CD8-positive, alpha-beta memory T cell (primary cell): ENCODE measurements around the gene UFSP1. TPM values are rescaled to one million over a fixed set of nuclear protein-coding genes. Genes with fewer than 3 reads are reported as not detected.

ENCODE experiments used
- CTCF ChIA-PET: fragments of 350-600 bp; sonication (Branson Sonifier 250); formaldehyde crosslinking; loops from one replicate; lab custom pipeline; 2021; ENCODE audit warnings: antibody characterized with exemption; lab: Charles Lee
- POLR2A ChIA-PET: fragments of 350-600 bp; sonication (Branson Sonifier 250); formaldehyde crosslinking; loops from one replicate; lab custom pipeline; 2021; ENCODE audit warnings: antibody characterized with exemption; lab: Charles Lee
- DNase-seq, 5 donors: peaks; one replicate each; pipeline versions ENCODE4 v3.0.0 to v3.0.0-alpha.2; 2020 to 2022; ENCODE audit warnings: mixed read lengths in 1 of 5
- H3K27ac ChIP-seq: one replicate; pipeline ENCODE4 v1.7.0; 2013; ENCODE audit warnings: low read depth, mild to moderate bottlenecking, low read length, moderate library complexity
- H3K27me3 ChIP-seq: 2 replicates; pipeline ENCODE4 v1.7.0; 2013; ENCODE audit warnings: low read length, mild to moderate bottlenecking; ENCODE audit not compliant: insufficient read depth, poor library complexity, severe bottlenecking
- H3K36me3 ChIP-seq: 2 replicates; pipeline ENCODE4 v1.7.0; 2013; ENCODE audit warnings: mild to moderate bottlenecking, low read length, moderate library complexity; ENCODE audit not compliant: insufficient read depth
- H3K4me1 ChIP-seq: 2 replicates; pipeline ENCODE4 v1.7.0; 2013; ENCODE audit warnings: mild to moderate bottlenecking, low read length, moderate library complexity; ENCODE audit not compliant: insufficient read depth
- H3K4me3 ChIP-seq: 2 replicates; pipeline ENCODE4 v1.7.0; 2013; ENCODE audit warnings: mild to moderate bottlenecking, low read length
- H3K9me3 ChIP-seq: 2 replicates; pipeline ENCODE4 v1.7.0; 2013; ENCODE audit warnings: mild to moderate bottlenecking, low read length
- H3K27ac Mint-ChIP-seq, 8 donors: one replicate each; pipeline ENCODE4 v1.8.0; 2020 to 2021; ENCODE audit warnings: mixed read lengths in 8 of 8, mild to moderate bottlenecking in 6 of 8, inconsistent platforms in 3 of 8, moderate library complexity in 3 of 8
- H3K27me3 Mint-ChIP-seq, 2 donors: one replicate each; pipeline ENCODE4 v1.8.0; 2020 to 2021; ENCODE audit warnings: mixed read lengths in 2 of 2, mild to moderate bottlenecking in 1 of 2, moderate library complexity in 1 of 2
- H3K36me3 Mint-ChIP-seq, 3 donors: one replicate each; pipeline ENCODE4 v1.8.0; 2020 to 2021; ENCODE audit warnings: mixed read lengths in 3 of 3, inconsistent platforms in 1 of 3, mild to moderate bottlenecking in 1 of 3
- H3K4me1 Mint-ChIP-seq, 3 donors: one replicate each; pipeline ENCODE4 v1.8.0; 2020 to 2021; ENCODE audit warnings: mixed read lengths in 3 of 3, inconsistent platforms in 1 of 3, mild to moderate bottlenecking in 1 of 3
- H3K4me3 Mint-ChIP-seq, 7 donors: one replicate each; pipeline ENCODE4 v1.8.0; 2020 to 2021; ENCODE audit warnings: mixed read lengths in 7 of 7, mild to moderate bottlenecking in 6 of 7, moderate library complexity in 4 of 7, inconsistent platforms in 2 of 7
- H3K9me3 Mint-ChIP-seq, 5 donors: one replicate each; pipeline ENCODE4 v1.8.0; 2020 to 2022; ENCODE audit warnings: mixed read lengths in 5 of 5, mild to moderate bottlenecking in 3 of 5, moderate library complexity in 2 of 5, inconsistent platforms in 1 of 5
- polyA plus RNA-seq: library from polyadenylated mRNA; unstranded; fragments of 300-500 nt; fragmentation: Illumina TruSeq; gene quantifications from one replicate; pipeline ENCODE4 v1.2.3, GENCODE V29; 2021
- total RNA-seq, 2 experiments: library from RNA; stranded (reverse); gene quantifications; one replicate each; pipeline ENCODE4 v1.2.3, GENCODE V29; 2021

The UFSP1 gene
- total and polyA plus RNA-seq, 3 experiments from 2014 or later = 2.1 to 4.0 (median 3.1) TPM

GRCh38 chr7:100894860-100895700 lies 5.6 kb upstream of the UFSP1 start:
- peaks cover 23% of the 10 kb centered on the region for H3K27me3 ChIP-seq
- peak overlapping the region; percentile 45 for H3K4me3 ChIP-seq
- peak; percentile 29 to 70 (median 58) for DNase-seq
- Mint-ChIP-seq H3K27me3 (peaks cover 39 to 50% of the 10 kb centered on the region in 2 donors), H3K27ac (no peak overlapping the region), H3K9me3 (no peaks in the 10 kb centered on the region), H3K4me1 (peaks cover 15 to 28% (median 24%) of the 10 kb centered on the region in 3 donors), H3K36me3 (no peaks in the 10 kb centered on the region), H3K4me3 (peak overlapping the region in 5 of 7 donors; percentile 15 to 68 (median 24))
- ChIA-PET POLR2A (interaction anchor here (1.4 kb wide), 1 partner anchor 20 kb away, joined by 6 read pairs; the partner anchor contains the start of gene SRRT), CTCF (interaction anchor here (0.7 to 2.3 kb wide), 13 partner anchors 9 to 190 kb away, joined by 3 to 14 read pairs (median 3); partner anchors contain the start of genes POP7, SLC12A9, SRRT and TRIM56)
- no peaks in the 10 kb centered on the region for H3K9me3 ChIP-seq
- no peaks in the 10 kb centered on the region for H3K36me3 ChIP-seq
- H3K4me1 ChIP-seq = peaks cover 28% of the 10 kb centered on the region
- no peak overlapping the region for H3K27ac ChIP-seq

- Histone ChIP-seq H3K27me3 (peaks cover 23% of the 10 kb centered on the region), H3K4me3 (no peak overlapping the region), H3K4me1 (peaks cover 31% of the 10 kb centered on the region), H3K9me3 (no peaks in the 10 kb centered on the region), H3K36me3 (no peaks in the 10 kb centered on the region), H3K27ac (no peak overlapping the region)
- Mint-ChIP-seq H3K4me1 (peaks cover 15 to 32% (median 24%) of the 10 kb centered on the region in 3 donors), H3K27me3 (peaks cover 36 to 47% of the 10 kb centered on the region in 2 donors), H3K4me3 (peak overlapping the region in 4 of 7 donors; percentile 15 to 37 (median 28)), H3K36me3 (peaks cover 0 to 2% (median 0%) of the 10 kb centered on the region in 3 donors), H3K27ac (no peak overlapping the region), H3K9me3 (no peaks in the 10 kb centered on the region)
- CTCF ChIA-PET = interaction anchor here (0.8 to 2.3 kb wide), 12 partner anchors 10 to 191 kb away, joined by 3 to 14 read pairs (median 3); partner anchors contain the start of genes POP7, SLC12A9, SRRT and TRIM56
- peak in 1 of 5 donors; percentile 44 for DNase-seq
- POLR2A ChIA-PET = interaction anchor here (1.4 kb wide), 1 partner anchor 19 kb away, joined by 6 read pairs; the partner anchor contains the start of gene SRRT
These were observed 4.6 kb upstream of the UFSP1 start for GRCh38 chr7:100893910-100894721.

- Mint-ChIP-seq H3K4me3 (peak overlapping the region in 2 of 7 donors; percentile 26 to 27), H3K36me3 (peaks cover 0 to 4% (median 0%) of the 10 kb centered on the region in 3 donors), H3K9me3 (no peaks in the 10 kb centered on the region), H3K4me1 (peaks cover 19 to 38% (median 27%) of the 10 kb centered on the region in 3 donors), H3K27me3 (peaks cover 31 to 46% of the 10 kb centered on the region in 2 donors), H3K27ac (no peak overlapping the region)
- POLR2A ChIA-PET = no interaction called here
- Histone ChIP-seq H3K27me3 (peaks cover 23% of the 10 kb centered on the region), H3K4me3 (no peak overlapping the region), H3K9me3 (no peaks in the 10 kb centered on the region), H3K27ac (no peak overlapping the region), H3K36me3 (no peaks in the 10 kb centered on the region), H3K4me1 (peaks cover 38% of the 10 kb centered on the region)
- DNase-seq = peak in 1 of 5 donors; percentile 46
- CTCF ChIA-PET = interaction anchor here (1.8 kb wide), 1 partner anchor 18 kb away, joined by 4 read pairs; the partner anchor contains the start of gene SRRT
These were observed 3.9 kb upstream of the UFSP1 start for GRCh38 chr7:100893318-100893895.

GRCh38 chr7:100892364-100893317 lies 3.1 kb upstream of the UFSP1 start:
- no peaks in the 10 kb centered on the region for H3K36me3 ChIP-seq
- H3K4me1 Mint-ChIP-seq = peaks cover 26 to 42% (median 35%) of the 10 kb centered on the region in 3 donors
- no peak overlapping the region for H3K27ac ChIP-seq
- H3K27ac Mint-ChIP-seq = no peak overlapping the region
- POLR2A ChIA-PET = no interaction called here
- H3K4me3 Mint-ChIP-seq = peak overlapping the region in 4 of 7 donors; percentile 3 to 49 (median 28)
- DNase-seq = peak in 1 of 5 donors; percentile 50
- peaks cover 25 to 39% of the 10 kb centered on the region in 2 donors for H3K27me3 Mint-ChIP-seq
- H3K9me3 ChIP-seq = no peaks in the 10 kb centered on the region
- peaks cover 1 to 11% (median 2%) of the 10 kb centered on the region in 3 donors for H3K36me3 Mint-ChIP-seq
- H3K4me1 ChIP-seq = peaks cover 45% of the 10 kb centered on the region
- peaks cover 20% of the 10 kb centered on the region for H3K27me3 ChIP-seq
- no peaks in the 10 kb centered on the region for H3K9me3 Mint-ChIP-seq
- H3K4me3 ChIP-seq = no peak overlapping the region
- CTCF ChIA-PET = no interaction called here

- H3K27me3 Mint-ChIP-seq = peaks cover 21 to 33% of the 10 kb centered on the region in 2 donors
- peaks cover 55% of the 10 kb centered on the region for H3K4me1 ChIP-seq
- peaks cover 33 to 47% (median 44%) of the 10 kb centered on the region in 3 donors for H3K4me1 Mint-ChIP-seq
- DNase-seq = no peak
- ChIA-PET CTCF (interaction anchor here (6.3 kb wide), 1 partner anchor 15 kb away, joined by 48 read pairs; the partner anchor contains the start of gene SRRT), POLR2A (interaction anchor here (0.8 to 1.1 kb wide), 2 partner anchors 17 to 40 kb away, joined by 3 read pairs; partner anchors contain the start of gene SRRT)
- peak overlapping the region in 1 of 8 donors; percentile 79 for H3K27ac Mint-ChIP-seq
- H3K9me3 ChIP-seq = no peaks in the 10 kb centered on the region
- H3K9me3 Mint-ChIP-seq = no peaks in the 10 kb centered on the region
- H3K4me3 ChIP-seq = no peak overlapping the region
- peak overlapping the region; percentile 33 to 83 (median 65) for H3K4me3 Mint-ChIP-seq
- no peak overlapping the region for H3K27ac ChIP-seq
- peaks cover 8 to 21% (median 10%) of the 10 kb centered on the region in 3 donors for H3K36me3 Mint-ChIP-seq
- H3K27me3 ChIP-seq = peaks cover 14% of the 10 kb centered on the region
- peaks cover 7% of the 10 kb centered on the region for H3K36me3 ChIP-seq
These were observed 2.2 kb upstream of the UFSP1 start for GRCh38 chr7:100891568-100892247.
